NCI-H128 (cell line): Measurements from ENCODE around the gene PLEKHG5.
A peak's percentile ranks its signal among the peaks of the same experiment; 100 is the strongest.

Source experiments
- DNase-seq: peaks from one replicate; lab custom pipeline; 2025; ENCODE audit not compliant: unreplicated experiment; lab: John Stamatoyannopoulos, UW

The PLEKHG5 gene

DNA sequence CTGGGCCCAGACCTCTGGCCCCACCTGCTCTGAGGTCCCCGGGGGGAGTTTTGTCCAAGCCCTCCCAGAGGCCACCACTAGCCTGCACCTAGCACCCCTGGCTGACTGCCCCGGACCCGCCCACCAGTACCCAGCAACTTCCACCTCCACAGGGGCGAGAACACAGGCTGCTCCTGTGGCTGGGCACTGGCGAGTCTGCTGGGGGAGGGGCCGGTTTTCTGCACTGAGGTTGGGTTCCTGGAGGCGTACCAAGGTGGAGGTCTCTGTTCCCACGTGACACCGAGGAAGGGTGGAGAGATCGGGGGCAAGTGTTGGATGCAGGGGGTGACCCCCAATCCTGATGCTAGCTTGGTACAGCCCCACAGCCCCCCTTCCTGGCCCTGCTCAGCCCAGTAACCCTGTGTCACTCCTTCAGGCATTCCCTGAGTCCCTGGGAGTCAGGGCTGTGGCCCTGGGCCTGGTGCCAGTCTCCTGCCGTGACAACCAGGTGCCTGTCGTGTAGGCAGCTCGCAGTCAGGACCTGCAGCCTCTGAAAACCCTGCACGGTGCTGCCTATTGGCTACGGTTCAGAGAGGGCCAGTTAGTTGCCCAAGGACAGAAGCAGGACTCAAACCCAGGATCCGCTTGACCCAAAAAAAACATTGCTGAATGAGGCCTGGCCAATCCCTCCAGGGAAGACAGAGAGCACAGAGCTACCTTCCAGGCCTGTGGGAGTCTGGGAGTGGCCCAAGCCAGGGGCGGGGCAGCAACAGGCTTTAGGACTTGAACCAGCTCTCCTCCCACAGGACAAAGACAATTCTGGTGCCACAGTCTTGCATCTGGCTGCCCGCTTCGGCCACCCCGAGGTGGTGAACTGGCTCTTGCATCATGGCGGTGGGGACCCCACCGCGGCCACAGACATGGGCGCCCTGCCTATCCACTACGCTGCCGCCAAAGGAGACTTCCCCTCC, 63.8 kb downstream of the PLEKHG5 start:
- DNase-seq, result no peak

GRCh38 chr1:6426972-6427350, 64.5 kb downstream of the PLEKHG5 start:
- DNase-seq, result no peak

DNA sequence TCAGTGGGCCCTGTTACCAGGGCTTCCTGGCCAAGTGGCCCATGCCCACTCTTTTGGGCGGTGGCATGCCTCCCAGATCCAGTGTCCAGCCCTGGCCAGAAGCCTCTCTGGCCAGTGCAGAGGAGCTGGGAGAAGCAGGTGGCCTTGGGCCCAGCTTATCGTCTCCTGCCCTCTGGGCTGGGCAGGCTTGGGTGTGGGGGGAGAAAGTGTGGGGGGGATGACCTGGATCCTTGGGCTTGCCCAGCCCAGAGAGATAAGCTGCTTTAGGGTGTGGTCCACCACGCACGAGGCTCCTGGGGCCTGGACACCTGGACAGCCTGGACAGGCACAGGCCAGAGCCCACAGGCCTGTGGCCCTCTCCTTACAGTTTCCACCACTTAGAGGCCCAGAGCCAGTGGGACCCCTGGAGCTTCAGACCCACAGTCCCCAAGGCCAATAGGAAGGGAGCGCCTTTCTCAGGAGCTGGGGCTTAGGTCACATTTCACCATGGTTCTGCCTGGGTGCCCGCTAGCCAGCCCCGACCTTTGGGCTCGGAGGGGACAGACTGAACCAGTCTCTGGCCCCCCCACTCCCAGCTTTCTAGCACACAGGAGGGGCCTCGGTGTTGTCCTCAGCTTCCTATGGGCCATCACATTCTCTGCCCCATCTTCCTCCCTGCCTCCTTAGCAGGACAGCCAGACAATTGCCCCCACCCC, 65.0 kb downstream of the PLEKHG5 start:
- no peak for DNase-seq

DNA sequence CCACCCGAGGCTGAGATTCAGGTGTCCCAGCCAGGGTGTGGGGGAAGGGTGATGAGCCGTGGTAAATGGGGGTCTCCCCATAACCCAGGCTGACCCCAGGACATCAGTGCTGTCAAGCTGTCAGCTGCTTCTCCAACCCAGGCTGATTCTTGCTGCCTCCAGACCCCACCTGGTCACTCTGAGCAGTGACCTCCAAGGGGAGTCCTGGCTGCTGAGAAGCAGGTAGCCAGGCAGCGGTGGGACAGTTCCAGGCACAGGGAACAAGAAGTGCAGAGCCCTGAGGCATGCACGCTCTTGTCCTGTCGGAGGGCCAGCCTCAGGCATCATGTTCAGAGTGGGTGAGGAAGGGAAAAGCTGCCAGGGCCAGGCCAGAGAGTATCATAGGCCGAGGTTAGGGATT, 65.8 kb downstream of the PLEKHG5 start:
- DNase-seq, result no peak

DNA sequence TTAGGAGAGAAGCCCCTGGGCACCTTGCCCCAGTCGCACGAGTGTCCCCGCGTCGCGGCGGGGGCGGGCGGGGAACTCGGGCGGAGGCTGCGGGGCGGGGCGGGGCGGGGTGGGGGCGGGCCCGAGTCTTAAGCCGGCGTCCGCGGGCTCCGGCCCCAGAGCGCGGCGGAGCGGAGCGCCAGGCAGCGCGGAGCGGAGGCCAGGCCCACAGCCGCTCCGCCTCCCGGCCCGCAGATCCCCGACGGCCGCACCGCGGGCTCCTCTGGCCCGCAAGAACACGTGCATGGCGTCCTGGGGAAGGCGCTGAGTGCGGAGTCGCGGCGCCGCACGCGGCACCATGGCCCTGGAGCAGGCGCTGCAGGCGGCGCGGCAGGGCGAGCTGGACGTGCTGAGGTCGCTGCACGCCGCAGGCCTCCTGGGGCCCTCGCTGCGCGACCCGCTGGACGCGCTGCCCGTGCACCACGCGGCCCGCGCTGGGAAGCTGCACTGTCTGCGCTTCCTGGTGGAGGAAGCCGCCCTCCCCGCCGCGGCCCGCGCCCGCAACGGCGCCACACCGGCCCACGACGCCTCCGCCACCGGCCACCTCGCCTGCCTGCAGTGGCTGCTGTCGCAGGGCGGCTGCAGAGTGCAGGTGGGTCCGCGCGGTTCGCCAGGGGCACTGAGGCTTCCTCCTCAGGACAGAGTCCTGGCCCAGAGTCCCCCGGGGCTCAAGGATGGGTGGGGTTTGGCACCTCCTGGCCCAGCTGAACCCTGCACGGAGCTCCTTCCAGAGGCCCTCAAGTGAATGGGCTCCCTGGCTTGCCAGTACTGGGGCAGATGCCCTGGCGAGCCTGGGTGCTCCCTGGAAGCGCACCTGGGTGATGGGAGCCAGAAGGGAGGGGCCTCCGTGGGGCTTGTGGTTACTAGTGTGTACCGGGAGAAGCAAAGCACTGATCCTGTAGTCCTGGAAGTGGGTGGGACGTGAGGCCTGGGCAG, 66.6 kb downstream of the PLEKHG5 start, which contains the start of gene ESPN:
TSS of gene ESPN (plus strand) at position 158 of the 975 bp plus-strand sequence. CDS start at position 338, 180 bp downstream.
- DNase-seq, result no peak

- no peak for DNase-seq
Observed at GRCh38 chr1:6424000-6424565, 67.4 kb downstream of the PLEKHG5 start.

GRCh38 chr1:6423321-6423999, 68.0 kb downstream of the PLEKHG5 start:
- peak; percentile 49 for DNase-seq

DNA sequence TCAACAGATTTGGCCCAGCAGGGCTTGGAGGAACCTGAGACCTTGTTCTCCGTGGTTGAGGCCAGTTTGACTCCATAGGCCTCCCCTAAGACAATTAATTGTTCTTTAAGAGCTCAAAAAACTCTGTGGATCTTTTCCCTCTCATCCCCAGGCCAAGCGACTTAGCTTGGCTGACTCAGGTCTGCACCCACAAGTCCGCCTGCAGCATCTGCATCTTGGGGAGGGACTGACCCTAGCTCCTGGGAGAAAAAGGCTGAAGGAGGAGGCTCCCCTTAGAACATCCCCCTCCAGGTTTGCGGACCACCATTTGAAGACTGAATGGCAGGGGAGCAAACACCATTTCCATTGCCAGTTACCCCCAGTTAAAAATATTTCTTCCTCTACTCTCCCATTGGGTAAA, 70.2 kb downstream of the PLEKHG5 start:
- DNase-seq, result no peak

DNA sequence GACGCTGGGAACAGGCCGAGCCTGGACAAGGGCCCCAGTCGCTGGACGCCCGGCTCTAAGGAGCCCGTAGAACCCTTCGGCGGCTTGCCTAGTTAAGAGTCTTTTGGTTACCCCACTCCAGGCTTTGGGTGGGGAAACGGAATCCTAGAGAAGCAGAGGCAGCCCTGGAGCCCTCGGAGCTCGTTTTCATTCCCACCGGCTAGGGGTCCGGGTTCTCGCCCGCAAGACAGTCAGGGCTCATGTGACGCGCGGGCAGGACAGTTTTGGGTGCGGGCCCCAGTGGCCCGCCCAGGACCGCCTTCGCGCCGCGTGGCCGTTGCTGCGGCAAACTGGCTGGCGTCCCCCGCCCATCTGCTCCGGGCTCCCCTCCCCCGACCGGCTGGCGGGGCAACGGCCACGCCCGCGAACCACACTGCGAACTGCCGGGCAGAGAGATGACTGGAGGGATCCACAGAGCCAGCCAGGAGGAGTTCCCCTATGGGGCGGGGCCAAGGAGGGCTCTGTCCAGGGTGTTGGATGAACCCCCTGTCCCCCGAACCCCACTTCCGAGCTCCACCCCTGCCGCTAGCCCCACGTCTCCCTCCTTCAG, 70.9 kb downstream of the PLEKHG5 start:
- no peak for DNase-seq

GRCh38 chr1:6419804-6420453, 71.5 kb downstream of the PLEKHG5 start, which contains the start of gene HES2:
TSS of gene HES2 (minus strand) at chr1:6419919. CDS start at chr1:6419820, 99 bp downstream.
- no peak for DNase-seq

DNA sequence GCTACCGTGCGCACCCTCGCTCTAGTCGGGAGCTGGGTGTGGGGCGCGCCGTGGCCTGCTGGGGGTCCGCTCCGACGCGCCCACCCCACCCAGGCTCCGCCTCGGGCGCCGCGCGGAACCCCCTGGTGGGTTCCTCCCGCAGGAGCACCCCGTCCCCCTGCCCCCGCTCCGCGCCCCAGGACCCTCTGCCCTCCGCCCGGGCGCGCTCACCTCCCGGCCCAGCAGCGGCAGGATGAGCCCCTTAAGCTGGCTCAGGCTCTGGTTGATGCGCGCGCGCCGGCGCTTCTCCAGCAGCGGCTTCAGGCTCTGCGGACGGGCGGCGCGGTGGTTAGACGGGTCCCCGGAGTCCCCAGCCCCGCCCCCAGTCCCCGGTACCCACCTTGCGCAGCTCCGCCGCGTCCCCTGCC, 72.1 kb downstream of the PLEKHG5 start:
- no peak for DNase-seq

- DNase-seq, result no peak
Observed at GRCh38 chr1:6418668-6419396, 72.6 kb downstream of the PLEKHG5 start.

GRCh38 chr1:6417961-6418667, 73.4 kb downstream of the PLEKHG5 start:
- no peak for DNase-seq
